Islet of Langerhans (tissue), 1 donor: Measurements from ENCODE around the gene MYH9.
"Not testable (repeated sequence)": the region's sequence is repeated elsewhere in the genome, so short reads cannot be mapped to it uniquely, and the experiment has no call there.

ENCODE experiments used
- FAIRE-seq: peaks from one replicate; lab custom pipeline; 2011; peaks lifted over from hg19 to GRCh38; lab: Jason Lieb, UNC

Gene MYH9

DNA sequence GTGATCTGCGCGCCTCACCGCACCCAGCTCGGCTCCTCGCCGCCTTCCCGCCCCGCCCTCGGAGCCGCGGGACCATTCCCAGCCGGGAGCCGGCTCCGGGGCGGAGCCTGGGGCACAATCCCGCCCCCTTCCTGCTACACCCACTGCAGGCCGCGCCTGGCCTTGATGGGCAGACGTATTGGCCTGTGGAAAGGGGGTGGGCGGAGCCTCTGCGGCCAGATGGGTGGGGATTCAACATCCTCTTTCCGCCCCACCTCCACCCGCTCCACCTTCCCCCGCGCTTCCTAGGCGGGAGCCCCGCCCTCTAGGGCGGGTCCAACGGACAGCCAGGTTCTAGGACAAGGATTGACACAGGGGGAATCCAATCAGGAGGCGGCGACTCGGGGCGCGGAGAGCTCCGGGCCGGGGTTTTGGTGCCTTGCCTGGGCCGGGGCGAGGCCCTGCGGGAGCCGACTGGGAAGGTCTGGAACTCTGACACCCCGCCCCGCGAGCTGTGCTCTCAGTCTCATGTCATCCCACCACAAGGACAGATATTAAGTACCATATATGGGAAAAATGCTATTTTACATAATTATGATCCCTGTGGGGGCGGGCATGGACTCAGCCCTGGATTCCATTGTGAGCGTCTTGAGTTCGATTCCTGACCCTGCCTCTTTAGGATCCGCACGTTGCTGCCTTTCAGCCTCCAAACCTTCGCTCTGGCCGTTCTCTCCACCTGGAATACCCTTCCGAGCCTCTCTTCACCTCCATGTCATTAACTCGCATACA lies at the start of gene MYH9:
MYH9 (minus strand) TSS at position 9 of the 768 bp plus-strand sequence. CDS start 38,731 bp downstream, outside the sequence.
- FAIRE-seq: peak; percentile 5

DNA sequence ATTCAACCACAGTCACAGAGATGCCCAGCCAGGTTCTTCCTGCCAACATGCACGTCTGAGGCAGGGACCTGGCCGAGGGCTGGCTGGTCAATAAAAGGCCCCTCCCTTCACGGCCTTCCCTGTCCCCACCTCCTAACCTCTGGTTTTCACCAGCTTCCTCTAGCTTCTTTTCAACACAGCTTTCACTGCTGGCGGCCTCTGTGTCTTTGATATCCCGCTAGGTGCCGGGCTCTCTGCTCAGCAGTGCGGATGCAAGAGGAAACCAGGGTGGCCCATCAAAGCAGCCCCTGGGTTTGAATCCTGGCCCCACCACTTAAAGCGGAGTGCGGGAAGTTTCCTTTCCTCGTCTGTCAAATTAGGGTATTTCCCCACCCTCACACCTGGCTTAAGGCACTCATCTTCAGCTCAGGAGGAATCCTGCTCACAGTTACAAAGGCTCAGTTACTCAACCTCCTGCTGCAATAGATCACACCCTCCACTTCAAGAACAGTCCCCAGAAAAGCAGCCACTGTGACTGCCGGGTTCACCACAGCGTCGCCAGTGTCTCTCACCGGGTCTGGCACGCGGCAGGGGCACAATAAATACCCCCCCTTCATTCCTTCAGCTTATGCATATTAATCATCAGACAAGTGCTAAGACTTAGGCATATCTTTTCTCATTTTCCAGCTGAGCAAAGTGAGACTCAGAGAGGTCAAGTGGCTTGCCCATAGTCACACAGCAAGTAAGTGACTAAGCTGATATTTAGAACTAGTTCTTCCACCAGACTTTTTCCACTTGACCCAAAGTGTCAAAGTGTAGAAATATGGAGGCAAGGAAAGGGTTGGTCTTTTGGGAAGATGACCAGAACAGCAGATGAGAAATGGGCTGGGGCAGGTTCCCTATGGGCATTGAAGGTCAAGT lies 48.0 kb upstream of the MYH9 start:
- no peak for FAIRE-seq

DNA sequence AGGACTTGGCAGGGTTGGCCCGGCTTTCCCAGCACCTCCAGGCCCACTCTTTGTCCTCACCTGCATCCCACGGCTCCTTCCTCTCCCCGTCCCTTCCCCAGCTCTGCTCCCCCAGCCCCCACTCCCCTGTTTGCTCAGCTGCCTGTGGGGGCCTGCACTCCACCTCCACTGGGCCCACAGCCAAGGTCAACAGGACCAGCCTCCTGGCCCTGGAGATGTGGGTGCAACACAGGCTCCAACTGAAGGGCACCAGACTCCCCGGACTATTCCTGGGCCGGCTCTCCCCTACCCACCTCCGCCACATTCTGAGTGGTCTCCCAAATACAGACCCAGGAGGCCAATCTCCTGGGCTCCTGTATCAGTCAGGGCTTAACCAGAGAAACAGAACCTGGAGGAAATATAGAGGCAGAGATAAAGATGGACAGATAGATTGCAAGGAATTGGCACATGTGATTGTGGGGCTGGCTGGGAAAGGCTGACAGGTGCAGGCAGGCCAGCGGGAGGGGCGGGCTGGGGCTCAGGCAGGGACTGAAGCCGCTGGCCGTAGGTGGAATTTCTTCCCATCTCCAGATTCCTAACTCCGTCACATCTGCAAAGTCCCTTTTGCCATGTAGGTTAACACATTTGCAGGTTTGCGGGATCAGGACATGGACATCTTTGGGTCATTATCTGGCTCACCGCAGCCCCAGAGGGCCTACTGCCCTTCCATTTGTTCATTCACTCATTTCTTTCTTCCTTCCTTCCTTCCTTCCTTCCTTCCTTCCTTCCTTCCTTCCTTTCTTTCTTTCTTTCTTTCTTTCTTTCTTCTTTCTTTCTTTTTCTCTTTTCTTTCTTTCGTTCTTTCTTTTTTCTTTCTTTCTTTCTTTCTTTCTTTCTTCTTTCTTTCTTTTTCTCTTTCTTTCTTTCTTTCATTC lies 45.8 kb upstream of the MYH9 start:
- no peak for FAIRE-seq

DNA sequence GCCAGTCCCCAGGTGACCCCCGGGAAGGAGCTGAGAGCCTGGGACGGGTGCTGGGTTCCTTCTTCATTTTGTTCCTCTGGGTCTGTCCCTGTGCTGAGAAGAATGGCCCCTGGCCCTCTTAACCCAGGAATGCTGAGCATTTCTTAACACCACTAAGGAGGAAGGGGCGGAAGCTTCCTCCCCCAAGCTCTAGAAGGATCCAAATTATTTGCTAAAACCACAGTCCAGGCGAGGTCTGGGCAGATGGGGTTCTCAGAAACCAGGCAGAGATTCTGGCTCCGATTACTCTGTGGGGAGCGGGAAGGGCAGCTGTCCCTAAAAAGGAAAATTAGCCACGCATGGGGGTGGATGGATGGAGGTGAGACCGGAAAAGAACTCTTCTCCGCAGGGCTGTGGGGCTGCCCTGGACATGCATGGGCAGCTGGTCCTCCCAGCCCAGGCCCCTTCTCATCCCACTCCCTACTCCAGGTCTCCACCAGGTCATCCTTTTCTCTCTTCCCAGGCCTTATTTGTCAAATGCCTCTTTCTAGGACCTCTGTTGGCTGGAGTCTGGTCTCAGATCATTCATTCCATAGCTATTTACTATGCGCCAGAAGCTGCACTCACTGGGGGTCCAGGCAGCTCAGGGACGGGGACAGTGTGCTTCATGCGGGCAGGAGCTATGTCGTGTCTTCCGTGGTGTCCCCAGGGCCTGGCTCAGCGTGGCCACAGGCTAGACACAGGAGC lies 45.0 kb upstream of the MYH9 start:
- no peak for FAIRE-seq

DNA sequence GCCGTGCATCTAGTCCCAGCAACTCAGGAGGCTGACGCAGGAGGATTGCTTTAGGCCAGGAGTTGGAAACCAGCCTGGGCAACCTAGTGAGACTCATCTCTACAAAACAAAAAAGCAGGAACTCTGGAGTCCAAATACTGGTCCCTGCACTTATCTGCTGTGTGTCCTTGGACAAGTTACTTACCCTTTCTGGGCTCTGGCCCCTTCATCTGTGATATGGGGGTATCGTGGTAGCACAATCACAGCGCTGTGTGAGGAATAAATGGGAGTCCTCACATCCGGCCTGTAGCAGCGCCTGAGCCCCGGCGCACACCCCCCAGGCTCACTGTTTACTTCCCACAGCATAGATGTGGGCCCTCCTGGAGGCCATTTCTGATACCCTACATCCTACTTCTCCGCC lies 44.2 kb upstream of the MYH9 start:
- FAIRE-seq: no peak

DNA sequence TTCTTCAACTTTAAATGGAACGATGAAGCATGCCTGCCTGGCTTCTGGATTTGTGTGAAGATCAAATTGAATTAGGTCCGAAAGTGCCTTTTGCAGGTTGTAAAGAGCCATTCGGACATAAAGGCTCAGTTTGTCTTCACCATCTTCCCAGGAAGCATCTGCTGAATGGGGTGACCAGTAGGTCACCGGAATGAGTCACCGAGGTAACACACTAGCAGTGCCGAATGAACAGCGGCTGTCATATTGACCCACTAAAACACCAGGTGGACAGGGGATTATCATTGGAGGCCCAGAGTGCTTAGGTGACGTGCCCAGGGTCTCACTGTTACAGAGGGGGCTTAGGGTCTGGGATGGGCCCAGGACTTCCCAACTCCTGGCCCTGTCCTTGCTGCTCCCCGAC lies 43.1 kb upstream of the MYH9 start:
- FAIRE-seq: no peak

DNA sequence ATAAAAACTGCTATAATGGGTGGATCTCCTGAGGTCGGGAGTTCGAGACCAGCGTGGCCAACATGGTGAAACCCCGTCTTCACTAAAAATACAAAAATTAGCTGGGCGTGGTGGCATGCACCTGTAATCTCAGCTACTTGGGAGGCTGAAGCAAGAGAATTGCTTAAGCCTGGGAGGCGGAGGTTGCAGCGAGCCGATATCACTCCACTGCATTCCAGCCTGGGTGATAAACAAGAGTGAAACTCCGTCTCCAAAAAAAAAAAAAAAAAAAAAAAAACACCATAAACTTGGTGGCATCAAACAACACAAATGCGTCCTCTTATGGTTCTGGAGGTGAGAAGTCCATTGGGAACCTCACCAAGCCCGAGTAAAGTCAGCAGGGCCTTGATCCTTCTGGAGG lies 40.2 kb upstream of the MYH9 start:
- not testable (repeated sequence) for FAIRE-seq

DNA sequence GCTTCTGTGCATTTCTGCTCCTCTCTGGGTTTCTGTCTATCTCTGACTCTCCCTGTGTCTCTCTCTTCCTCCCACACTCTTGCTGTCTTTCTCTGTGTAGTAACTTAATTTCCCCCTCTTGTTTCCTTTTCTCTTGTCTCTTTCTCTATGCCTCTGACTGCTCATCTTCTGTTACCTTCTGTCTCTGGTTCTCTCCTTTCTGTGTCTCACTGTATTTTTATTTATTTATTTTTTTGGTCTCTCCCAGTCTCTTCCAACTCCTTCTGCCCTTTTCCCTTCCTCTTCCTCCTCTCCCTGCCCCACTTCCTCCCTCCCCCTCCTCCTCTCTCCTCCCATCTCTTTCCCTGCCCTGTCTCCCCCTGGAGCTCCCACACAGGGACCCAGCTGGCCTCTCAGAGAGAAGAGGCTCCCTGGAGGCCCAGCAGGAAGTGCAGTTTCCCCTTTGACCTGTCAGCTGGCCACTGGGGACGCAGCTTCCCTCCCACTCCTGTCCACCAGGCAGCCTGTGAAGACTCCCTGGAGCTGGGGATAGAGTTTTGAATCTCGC lies 38.3 kb upstream of the MYH9 start:
- no peak for FAIRE-seq

DNA sequence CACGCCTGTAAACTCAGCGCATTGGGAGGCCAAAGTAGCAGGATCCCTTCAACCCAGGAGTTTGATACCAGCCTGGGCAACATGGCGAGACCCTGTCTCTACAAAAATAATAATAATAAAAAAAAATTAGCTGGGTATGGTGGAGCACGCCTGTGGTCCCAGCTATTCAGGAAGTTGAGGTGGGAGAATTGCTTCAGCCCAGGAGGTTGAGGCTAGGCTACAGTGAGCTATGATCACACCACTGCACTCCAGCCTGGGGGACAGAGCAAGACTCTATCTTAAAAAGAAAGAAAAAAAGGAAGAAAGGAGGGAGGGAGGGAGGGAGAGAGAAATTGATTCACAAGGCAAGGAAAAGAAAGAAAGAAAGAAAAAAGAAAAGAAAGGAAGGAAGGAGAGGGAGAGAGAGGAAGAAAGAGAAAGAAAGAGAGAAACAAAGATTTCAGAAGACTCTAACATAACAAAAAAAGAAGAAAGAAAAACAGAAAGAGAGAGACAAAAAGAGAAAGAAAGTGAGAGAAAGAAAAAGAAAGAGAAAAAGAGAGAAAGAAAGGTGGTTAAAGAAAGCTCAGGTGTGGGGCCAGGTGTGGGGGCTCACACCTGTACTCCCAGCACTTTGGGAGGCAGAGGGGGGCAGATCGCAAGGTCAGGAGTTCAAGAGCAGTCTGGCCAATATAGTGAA lies 37.3 kb upstream of the MYH9 start:
- no peak for FAIRE-seq

DNA sequence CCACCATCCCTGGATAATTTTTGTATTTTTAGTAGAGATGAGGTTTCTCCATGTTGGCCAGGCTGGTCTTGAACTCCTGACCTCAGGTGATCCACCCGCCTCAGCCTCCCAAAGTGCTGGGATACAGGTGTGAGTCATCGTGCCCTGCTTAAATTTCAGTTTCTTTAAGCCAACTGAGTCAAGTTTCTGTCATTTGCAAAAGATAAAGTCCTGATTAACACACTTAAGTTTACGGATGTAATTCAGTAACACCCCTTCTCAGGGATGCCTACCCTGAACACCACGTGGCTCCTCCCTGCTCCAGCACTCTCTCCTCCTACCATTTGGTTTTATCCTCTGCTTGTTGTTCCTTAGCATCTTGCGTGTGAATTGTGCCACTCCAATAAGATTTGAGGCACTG lies 36.7 kb upstream of the MYH9 start:
- FAIRE-seq: not testable (repeated sequence)

DNA sequence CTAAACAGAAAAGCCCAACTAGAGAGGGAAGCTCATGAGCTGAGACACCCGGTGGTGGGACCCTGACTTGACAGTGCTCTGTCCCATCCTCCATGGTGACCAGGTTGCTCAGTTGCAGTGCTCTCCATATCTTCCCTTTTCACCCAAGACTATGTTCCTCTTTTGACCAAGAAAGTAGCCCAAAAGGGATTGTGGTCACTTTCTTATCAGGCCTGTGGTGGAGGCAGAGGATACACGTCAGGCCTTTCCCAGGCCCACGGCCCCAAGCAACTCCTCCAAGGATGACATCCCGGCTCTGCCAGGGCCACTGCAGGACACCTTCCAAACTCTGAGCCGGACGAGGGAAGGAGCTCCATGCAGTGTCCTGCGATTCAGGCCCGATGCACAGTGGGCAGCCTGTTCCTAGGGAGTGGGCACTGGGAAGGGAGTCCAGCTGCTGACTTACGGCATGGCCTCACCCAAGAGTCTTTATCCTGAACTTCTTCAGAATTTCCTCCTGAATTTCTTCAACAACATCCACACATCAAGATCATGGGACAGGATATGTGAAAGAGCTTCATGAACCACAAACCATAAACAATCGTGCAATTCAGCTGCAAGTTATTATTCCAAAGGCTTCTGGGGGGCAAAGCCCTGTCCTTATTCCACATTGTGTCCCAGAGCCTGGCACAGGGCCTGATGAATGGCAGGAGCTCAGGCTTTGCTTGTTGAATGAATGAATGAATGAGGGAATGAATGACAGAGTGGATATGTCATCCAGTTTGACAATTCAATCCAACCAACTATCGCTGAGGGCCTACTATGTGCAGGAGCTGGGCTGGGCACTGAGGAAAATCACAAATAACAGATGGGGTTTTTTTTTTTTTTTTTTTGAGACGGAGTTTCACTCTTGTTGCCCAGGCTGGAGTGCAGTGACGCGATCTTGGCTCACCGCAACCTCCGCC lies 36.0 kb upstream of the MYH9 start:
- FAIRE-seq: no peak

DNA sequence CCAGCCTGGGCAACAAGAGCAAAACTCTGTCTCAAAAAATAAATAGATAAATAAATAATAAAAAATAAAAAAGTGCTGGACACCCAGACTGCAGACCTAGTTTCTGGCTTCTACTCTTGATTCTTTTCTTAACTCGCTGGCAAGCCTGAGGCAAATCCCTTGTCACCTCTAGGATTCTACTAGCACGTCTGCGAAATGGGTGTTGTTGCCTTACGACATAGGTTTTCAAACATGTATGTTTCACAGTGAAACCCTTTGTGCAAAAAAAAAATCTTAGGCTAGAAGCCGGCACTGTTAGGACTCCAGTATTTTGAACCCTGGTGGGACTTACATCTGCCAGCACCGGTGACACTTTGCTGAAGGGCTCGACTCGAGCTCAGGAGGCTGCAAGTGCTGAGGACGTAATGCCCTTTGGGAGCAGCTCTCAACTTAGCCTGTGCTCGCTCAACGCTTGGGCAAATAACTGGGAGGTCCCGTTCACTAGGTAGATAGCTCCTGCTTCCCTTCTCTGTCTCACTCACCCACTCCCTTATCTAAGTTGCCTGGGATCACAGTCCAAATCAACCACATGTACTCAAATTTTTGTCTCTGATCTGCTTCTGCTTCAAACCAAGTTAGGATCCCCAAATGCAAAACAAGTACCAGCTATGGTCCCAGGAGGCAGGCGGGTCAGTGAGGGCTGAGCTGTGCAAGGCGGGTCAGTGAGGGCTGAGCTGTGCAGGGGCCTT lies 34.7 kb upstream of the MYH9 start:
- FAIRE-seq: no peak

DNA sequence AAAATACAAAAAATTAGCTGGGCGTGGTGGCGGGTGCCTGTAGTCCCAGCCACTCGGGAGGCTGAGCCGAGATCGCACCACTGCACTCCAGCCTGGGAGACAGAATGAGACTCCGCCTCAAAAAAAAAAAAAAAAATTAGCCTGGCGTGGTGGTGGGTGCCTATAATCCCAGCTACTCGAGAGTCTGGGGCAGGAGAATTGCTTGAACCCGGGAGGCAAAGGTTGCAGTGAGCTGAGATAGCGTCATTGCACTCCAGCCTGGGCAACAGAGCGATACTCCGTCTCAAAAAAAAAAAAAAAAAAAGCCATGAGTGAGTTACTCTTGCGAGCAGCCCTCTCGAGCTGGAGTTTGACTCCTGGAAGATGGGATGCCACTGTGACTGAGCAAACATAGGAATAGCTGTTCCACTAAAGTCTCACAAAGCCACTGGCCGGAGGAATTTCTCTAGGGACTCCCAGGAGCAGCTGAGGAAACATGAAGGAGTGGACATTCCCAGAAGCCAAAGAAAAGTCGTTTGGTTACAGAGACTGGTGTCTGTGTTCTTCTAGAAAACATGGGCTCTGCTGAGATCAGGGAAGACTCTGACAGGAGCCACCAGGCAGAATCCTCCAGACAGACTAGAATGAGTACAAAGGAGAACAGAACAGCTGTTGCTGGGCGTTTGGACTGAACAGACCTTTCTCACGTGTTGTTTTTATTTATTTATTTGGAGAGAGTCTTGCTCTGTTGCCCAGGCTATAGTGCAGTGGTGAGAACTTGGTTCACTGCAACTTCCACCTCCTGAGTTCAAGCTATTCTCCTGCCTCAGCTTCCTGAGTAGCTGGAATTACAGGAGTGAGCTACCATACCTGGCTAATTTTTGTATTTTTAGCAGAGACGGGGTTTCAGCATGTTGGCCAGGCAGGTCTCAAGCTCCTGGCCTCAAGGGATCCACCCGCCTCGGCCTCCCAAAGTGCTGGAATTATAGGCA lies 32.4 kb upstream of the MYH9 start:
- no peak for FAIRE-seq

DNA sequence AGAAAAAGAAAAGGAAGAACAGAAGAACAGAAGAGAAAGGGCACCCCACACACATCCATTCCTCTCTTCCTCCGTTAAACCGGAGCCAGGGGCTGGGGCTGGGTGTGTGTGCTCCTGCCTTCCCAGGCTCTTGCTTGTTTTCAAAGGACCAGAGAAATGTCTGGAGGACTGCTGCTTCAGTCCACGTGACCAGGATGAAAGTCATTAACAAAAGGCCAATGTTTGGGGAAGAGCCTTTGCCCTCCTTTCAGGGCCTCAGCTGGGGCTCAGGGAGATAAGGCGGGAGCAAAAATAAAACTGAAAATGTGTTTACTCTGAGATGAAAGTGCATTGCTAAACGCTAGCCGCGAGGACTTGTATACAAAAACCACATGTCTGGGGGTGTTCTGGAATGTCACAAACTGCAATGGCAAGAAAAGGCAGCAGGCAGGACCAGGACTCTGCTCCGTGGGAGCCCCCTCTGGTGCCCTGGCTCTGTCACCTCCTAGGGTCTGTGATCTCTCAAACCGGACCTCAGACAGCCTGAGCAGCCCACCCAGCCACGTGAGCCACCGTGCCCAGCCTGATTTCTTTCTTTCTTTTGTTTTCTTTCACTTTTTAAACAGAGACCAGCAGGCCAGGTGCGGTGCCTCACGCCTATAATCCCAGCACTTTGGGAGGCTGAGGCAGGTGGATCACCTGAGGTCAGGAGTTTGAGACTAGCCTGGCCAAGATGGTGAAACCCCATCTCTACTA lies 31.6 kb upstream of the MYH9 start:
- no peak for FAIRE-seq

DNA sequence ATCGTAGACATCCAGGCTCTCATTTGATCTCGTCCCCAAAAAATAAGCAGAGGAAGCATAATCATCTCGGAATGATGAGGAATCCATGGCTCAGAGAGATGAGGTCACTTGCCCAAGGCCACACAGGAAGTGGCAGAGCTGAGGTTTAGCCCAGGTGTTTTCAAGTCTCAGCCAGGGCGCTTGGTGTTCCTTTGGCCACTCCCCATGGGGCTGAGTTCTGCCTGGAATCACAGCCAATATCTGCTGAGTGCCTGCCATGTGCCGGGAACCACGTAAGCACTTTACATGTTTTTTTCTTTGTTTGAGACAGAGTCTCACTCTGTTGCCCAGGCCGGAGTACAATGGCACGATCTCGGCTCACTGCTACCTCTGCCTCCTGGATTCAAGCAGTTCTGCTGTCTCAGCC lies 29.5 kb upstream of the MYH9 start:
- FAIRE-seq: no peak

DNA sequence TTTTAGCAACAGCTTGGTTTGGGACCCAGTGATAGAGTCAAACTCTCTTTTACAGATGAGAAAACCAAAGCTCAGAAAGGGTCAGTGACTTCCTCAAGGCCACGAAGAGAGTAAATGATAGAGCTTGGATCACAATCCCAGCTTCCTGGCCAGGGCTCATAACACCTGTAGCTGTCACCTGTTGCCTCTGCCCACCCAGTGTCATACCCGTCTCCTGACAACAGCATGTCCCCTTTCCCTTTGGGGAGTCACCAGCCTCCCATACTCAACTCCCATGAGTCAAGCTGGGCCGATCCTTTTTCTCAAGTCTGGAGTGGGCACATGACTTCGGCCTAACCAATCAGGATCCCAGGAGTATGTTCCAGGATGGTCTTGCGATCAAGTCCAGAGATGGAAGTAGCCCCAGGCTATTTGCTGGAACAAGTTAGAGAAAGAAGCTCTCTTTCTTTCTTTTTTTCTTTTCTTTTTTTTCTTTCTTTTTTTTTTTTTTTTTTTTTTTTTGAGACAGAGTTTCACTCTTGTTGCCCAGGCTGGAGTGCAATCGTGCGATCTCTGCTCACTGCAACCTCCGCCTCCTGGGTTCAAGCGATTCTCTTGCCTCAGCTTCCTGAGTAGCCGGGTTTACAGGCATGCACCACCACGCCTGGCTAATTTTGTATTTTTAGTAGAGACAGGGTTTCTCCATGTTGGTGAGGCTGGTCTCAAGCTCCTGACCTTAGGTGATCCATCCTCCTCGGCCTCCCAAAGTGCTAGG lies 27.8 kb upstream of the MYH9 start:
- FAIRE-seq: no peak
